ENCODE measurements around the gene RTCA. TPM values are rescaled to one million over a fixed set of nuclear protein-coding genes. Genes with fewer than 3 reads are reported as not detected.
"Not testable (repeated sequence)": the region's sequence is repeated elsewhere in the genome, so short reads cannot be mapped to it uniquely, and the experiment has no call there.

The RTCA gene
- total and polyA plus RNA-seq, 7 donors, result 24.0 to 56.6 (median 33.2) TPM

DNA sequence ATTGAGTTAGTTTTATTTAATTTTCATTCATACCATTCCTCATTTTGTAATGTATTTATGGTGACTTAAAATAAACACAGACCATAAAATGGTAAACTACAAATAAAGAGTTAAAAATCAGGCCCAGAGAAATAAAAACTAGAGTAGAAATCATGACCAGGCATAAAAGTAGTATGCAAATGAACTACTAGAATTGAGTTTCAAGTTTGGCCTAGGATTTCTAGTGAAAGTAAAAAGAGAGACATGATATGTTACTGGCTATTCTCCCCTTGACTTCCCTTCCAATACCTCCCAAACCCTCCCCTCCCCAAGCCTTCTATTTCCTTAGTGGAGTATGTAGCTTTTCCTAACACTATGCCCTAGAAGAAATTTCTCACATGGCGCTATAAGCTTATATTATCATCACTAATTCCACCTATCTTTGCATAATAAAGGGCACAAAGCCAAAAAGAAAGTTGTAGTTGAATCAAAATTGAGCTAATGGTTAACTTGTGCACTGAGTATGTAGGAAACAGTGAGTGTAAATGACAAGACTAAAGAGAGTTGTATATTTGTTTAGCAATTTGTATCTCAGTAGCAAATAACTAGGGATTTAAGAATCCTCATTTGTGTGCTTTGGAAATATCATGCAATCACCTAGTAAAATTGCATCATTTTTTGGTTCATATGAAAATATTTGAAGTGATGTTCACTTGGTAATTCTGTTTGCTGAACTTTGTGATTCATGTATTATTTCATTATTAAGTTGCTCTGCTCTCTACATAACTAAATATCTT, 56.6 kb downstream of the RTCA start:
- H3K36me3 ChIP-seq (ENCODE audit: insufficient read depth in 1 of 2, low read depth in 1 of 2), result no peaks in the 10 kb centered on the region
- TF ChIP-seq, protein P1, sequence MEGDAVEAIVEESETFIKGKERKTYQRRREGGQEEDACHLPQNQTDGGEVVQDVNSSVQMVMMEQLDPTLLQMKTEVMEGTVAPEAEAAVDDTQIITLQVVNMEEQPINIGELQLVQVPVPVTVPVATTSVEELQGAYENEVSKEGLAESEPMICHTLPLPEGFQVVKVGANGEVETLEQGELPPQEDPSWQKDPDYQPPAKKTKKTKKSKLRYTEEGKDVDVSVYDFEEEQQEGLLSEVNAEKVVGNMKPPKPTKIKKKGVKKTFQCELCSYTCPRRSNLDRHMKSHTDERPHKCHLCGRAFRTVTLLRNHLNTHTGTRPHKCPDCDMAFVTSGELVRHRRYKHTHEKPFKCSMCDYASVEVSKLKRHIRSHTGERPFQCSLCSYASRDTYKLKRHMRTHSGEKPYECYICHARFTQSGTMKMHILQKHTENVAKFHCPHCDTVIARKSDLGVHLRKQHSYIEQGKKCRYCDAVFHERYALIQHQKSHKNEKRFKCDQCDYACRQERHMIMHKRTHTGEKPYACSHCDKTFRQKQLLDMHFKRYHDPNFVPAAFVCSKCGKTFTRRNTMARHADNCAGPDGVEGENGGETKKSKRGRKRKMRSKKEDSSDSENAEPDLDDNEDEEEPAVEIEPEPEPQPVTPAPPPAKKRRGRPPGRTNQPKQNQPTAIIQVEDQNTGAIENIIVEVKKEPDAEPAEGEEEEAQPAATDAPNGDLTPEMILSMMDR (IDR thresholded peaks at IDR 0.05), result no peak
- no peak for DNase-seq
- no peaks in the 10 kb centered on the region for H3K9me3 ChIP-seq
- 73 to 81% (median 79%) methylated on average over 1 of the region's 1 CpG for WGBS, 3 donors
- intact Hi-C loops (cut with DNase I), result no loop called here
- peak overlapping the region; percentile 54 for H3K27ac ChIP-seq
- H3K27me3 ChIP-seq (ENCODE audit: insufficient read depth in 3 of 3, low read length in 2 of 3), result no peaks in the 10 kb centered on the region
- ATAC-seq, result peak in 2 of 4 donors; percentile 20 to 55
- no peak overlapping the region for H3K4me3 ChIP-seq
- H3K4me1 ChIP-seq, result peaks cover 15% of the 10 kb centered on the region

DNA sequence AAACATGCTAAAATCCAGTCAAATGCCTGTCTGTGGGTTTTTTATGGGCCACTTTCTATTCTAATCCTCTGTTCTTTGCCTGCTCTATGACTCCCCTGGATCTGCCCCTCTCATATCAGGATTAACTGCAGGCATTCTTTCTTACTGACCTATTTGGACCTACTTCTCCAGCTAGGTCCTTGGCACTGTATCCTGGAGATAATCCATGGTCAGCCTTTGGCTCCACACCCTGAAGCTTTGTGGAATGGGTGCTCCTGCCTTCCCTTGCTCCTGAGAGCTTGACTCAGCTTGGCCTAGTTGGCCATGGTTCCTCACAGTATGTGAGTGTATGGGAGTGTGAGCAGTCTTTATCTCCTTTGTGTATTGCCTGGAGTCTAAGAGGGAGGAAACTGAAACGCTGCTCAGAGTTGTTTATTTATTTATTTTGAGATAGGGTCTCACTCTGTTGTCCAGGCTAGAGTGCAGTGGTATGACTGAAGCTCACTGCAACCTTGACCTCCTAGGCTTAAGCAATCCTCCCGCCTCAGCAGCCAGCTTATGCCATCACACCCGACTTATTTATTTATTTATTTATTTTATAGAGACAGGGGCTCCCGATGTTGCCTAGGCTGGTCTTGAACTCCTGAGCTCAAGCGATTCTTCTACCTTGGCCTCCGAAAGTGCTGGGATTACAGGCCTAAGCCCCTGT, 57.5 kb downstream of the RTCA start:
- intact Hi-C loops (cut with DNase I), result no loop called here
- Histone ChIP-seq H3K36me3 (ENCODE audit: insufficient read depth in 1 of 2, low read depth in 1 of 2) (no peaks in the 10 kb centered on the region), H3K27ac (peak overlapping the region; percentile 54), H3K27me3 (ENCODE audit: insufficient read depth in 3 of 3, low read length in 2 of 3) (no peaks in the 10 kb centered on the region), H3K4me3 (no peak overlapping the region), H3K9me3 (no peaks in the 10 kb centered on the region), H3K4me1 (peaks cover 15% of the 10 kb centered on the region)
- TF ChIP-seq, protein P1 (IDR thresholded peaks at IDR 0.05), result no peak
- 62 to 74% (median 70%) methylated on average over 6 of the region's 6 CpGs for WGBS, 3 donors
- peak; percentile 26 to 76 for DNase-seq
- ATAC-seq, result peak; percentile 93 to 98 (median 98)

DNA sequence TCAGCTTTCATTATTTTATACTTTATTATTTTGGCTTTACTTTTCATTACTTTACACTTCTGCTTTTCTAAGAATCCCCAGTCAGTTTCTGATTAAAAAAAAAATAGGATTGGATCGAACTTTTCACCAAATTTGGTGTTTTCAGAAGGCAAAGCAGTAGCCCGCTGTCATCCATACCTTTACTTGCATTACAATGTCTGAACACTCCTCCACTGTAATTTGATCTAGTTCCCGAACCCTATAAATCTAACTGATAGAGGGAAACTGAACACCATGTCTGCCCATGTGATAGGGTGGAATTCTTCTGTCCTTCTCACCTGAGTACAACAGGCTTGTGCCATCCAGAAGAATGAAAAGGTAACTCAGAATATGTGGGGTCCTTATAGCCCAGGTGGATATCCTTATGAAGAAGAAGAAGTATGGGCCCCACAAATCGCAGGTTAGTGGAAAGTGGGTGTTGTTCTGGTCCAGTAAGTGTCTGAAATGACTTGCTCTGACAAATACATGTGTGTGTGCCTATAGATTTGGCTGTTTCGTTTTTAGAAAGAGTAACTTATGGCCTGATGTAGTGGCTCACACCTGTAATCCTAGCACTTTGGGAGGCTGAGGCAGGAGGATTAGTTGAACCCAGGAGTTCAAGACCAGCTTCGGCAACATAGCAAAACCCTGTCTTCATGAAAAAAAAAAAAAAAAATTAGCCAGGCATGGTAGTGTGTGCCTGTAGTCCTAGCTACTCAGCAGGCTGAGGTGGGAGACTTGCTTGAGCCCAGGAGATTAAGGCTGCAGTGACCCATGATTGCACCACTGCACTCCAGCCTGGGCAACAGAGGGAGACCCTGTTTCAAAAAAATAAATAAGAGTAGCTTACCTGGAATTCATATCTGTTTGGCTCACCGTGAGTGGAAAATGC, 59.7 kb downstream of the RTCA start:
- Histone ChIP-seq H3K4me3 (no peak overlapping the region), H3K9me3 (no peaks in the 10 kb centered on the region), H3K27ac (no peak overlapping the region), H3K27me3 (ENCODE audit: insufficient read depth in 3 of 3, low read length in 2 of 3) (no peaks in the 10 kb centered on the region), H3K36me3 (ENCODE audit: insufficient read depth in 1 of 2, low read depth in 1 of 2) (no peaks in the 10 kb centered on the region), H3K4me1 (peaks cover 15% of the 10 kb centered on the region)
- ATAC-seq (no peak), DNase-seq (no peak)
- intact Hi-C loops (cut with DNase I), result no loop called here
- WGBS, 3 donors, result 70 to 76% (median 72%) methylated on average over 7 of the region's 7 CpGs
- TF ChIP-seq, protein P1 (IDR thresholded peaks at IDR 0.05), result no peak

DNA sequence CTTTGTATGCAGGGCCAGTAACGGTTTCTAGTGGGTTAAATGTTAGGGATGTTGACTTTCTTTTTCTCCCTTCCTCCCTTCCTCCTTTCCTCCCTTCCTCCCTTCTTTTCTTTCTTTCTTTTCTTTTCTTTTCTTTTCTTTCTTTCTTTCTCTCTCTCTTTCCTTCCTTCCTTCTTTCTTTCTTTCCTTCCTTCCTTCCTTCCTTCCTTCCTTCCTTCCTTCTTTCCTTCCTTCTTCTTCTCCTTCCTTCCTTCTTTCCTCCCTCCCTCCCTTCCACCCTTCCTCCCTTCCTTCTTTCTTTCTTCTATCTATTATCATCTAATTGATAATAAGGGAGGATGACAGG, 60.3 kb downstream of the RTCA start:
- H3K9me3 ChIP-seq; DNase-seq; ATAC-seq; intact Hi-C loops (cut with DNase I); H3K27ac ChIP-seq; H3K4me3 ChIP-seq; H3K36me3 ChIP-seq (ENCODE audit: insufficient read depth in 1 of 2, low read depth in 1 of 2); H3K27me3 ChIP-seq (ENCODE audit: insufficient read depth in 3 of 3, low read length in 2 of 3): not testable (repeated sequence)
- H3K4me1 ChIP-seq, result peaks cover 15% of the 10 kb centered on the region
- WGBS, 3 donors, result 91 to 94% (median 92%) methylated on average over 1 of the region's 1 CpG

DNA sequence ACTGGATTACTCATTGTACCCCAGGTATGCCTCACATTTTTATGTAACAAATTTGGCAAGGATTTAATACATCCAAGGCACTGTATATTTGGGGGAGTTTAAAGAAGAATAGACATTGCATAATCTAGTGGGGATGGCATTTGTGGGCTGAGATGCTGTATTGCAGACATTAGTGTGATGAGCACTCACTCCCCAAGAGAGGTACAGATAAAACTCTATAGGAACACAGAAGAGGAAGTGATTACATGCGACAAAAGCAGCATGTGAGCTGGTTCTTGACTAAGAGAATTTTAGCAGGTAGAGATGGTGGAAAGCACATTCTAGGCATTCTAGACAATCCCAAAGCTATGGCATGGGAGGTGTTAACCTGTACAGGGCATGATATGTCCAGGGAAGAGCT, 62.1 kb downstream of the RTCA start:
- ATAC-seq (no peak), DNase-seq (no peak)
- H3K9me3 ChIP-seq, result no peaks in the 10 kb centered on the region
- TF ChIP-seq, protein P1 (IDR thresholded peaks at IDR 0.05), result no peak
- H3K27ac ChIP-seq, result no peak overlapping the region
- H3K27me3 ChIP-seq (ENCODE audit: insufficient read depth in 3 of 3, low read length in 2 of 3), result no peaks in the 10 kb centered on the region
- H3K4me1 ChIP-seq, result peaks cover 6% of the 10 kb centered on the region
- intact Hi-C loops (cut with DNase I), result no loop called here
- 84 to 88% (median 88%) methylated on average over 1 of the region's 1 CpG for WGBS, 3 donors
- H3K4me3 ChIP-seq, result no peak overlapping the region
- H3K36me3 ChIP-seq (ENCODE audit: insufficient read depth in 1 of 2, low read depth in 1 of 2), result no peaks in the 10 kb centered on the region

- 56 to 63% (median 58%) methylated on average over 2 of the region's 2 CpGs for WGBS, 3 donors
- H3K4me3 ChIP-seq; intact Hi-C loops (cut with DNase I): not testable (repeated sequence)
Measured at GRCh38 chr1:100331146-100331545, 65.1 kb downstream of the RTCA start.

More at GRCh38 chr1:100331146-100331545, 65.1 kb downstream of the RTCA start:
- not testable (repeated sequence) for H3K9me3 ChIP-seq; H3K36me3 ChIP-seq (ENCODE audit: insufficient read depth in 1 of 2, low read depth in 1 of 2); ATAC-seq; DNase-seq; H3K27me3 ChIP-seq (ENCODE audit: insufficient read depth in 3 of 3, low read length in 2 of 3); H3K27ac ChIP-seq; H3K4me1 ChIP-seq
